Glutamatergic neuron (in vitro differentiated cells): ENCODE measurements around the gene STARD3. TPM values are rescaled to one million over a fixed set of nuclear protein-coding genes. Genes with fewer than 3 reads are reported as not detected.
A peak's percentile ranks its signal among the peaks of the same experiment; 100 is the strongest.

Source experiments
- DNase-seq: peaks from one replicate; pipeline ENCODE4 v3.0.0; 2022
- H3K27ac Mint-ChIP-seq: one replicate; pipeline ENCODE4 v1.8.0; 2020; ENCODE audit warnings: mild to moderate bottlenecking, mixed read lengths, inconsistent platforms; ENCODE audit not compliant: unreplicated experiment
- H3K27me3 Mint-ChIP-seq: one replicate; pipeline ENCODE4 v1.8.0; 2020; ENCODE audit warnings: mild to moderate bottlenecking, moderate library complexity, mixed read lengths, inconsistent platforms; ENCODE audit not compliant: unreplicated experiment
- H3K36me3 Mint-ChIP-seq: one replicate; pipeline ENCODE4 v1.8.0; 2020; ENCODE audit warnings: mild to moderate bottlenecking, mixed read lengths, inconsistent platforms; ENCODE audit not compliant: unreplicated experiment
- H3K4me1 Mint-ChIP-seq: one replicate; pipeline ENCODE4 v1.8.0; 2020; ENCODE audit warnings: mild to moderate bottlenecking, low read depth, mixed read lengths, inconsistent platforms; ENCODE audit not compliant: unreplicated experiment
- H3K4me3 Mint-ChIP-seq: one replicate; pipeline ENCODE4 v1.8.0; 2020; ENCODE audit warnings: mild to moderate bottlenecking, mixed read lengths, inconsistent platforms; ENCODE audit not compliant: unreplicated experiment
- H3K9me3 Mint-ChIP-seq: one replicate; pipeline ENCODE4 v1.8.0; 2020; ENCODE audit warnings: mild to moderate bottlenecking, moderate library complexity, mixed read lengths, inconsistent platforms; ENCODE audit not compliant: unreplicated experiment
- total RNA-seq: library from RNA; stranded (reverse); fragmentation: NEBNext Ultra II Directional; extraction: Animal tissue kit (Norgen Biotek cat#: 25700); gene quantifications from one replicate; pipeline ENCODE4 v1.2.1, GENCODE V29; 2021; ENCODE audit not compliant: unreplicated experiment
- TF ChIP-seq, protein P1 (sequence below): fragments of 200-600 bp; sonication (generic); IDR thresholded peaks from one replicate; pipeline ENCODE4 v1.5.0; 2021; ENCODE audit not compliant: partially characterized antibody, unreplicated experiment

Gene STARD3
- total RNA-seq, 1 donor from 2014 or later, result 48.0 TPM

DNA sequence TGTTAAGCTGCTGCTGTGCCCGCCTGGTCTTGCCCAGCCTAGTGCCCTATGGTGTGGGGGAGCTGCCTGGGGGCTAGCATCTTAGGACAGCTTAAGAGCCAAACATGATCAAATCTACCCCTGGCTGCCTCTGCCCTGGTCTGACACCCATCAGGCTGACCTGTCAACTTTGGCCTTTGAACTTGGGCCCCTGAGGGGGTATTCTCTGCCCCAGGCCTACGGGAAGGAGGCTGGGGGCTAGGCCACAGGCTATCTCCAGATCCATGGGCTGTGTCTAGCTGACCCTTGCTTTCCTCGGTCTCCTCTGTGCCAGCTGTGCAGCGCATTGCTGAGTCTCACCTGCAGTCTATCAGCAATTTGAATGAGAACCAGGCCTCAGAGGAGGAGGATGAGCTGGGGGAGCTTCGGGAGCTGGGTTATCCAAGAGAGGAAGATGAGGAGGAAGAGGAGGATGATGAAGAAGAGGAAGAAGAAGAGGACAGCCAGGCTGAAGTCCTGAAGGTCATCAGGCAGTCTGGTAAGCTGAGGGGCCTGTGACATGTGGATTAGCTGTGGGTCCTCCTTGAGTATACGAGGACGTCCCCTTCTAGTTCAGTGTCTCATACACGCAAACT is 3.3 kb upstream of the STARD3 start:
- Mint-ChIP-seq H3K27me3 (peaks cover 13% of the 10 kb centered on the region), H3K9me3 (peaks cover 7% of the 10 kb centered on the region), H3K4me3 (no peak overlapping the region), H3K4me1 (peaks cover 11% of the 10 kb centered on the region), H3K27ac (no peak overlapping the region), H3K36me3 (no peaks in the 10 kb centered on the region)
- TF ChIP-seq, protein P1, sequence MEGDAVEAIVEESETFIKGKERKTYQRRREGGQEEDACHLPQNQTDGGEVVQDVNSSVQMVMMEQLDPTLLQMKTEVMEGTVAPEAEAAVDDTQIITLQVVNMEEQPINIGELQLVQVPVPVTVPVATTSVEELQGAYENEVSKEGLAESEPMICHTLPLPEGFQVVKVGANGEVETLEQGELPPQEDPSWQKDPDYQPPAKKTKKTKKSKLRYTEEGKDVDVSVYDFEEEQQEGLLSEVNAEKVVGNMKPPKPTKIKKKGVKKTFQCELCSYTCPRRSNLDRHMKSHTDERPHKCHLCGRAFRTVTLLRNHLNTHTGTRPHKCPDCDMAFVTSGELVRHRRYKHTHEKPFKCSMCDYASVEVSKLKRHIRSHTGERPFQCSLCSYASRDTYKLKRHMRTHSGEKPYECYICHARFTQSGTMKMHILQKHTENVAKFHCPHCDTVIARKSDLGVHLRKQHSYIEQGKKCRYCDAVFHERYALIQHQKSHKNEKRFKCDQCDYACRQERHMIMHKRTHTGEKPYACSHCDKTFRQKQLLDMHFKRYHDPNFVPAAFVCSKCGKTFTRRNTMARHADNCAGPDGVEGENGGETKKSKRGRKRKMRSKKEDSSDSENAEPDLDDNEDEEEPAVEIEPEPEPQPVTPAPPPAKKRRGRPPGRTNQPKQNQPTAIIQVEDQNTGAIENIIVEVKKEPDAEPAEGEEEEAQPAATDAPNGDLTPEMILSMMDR, result no peak
- DNase-seq, result no peak

DNA sequence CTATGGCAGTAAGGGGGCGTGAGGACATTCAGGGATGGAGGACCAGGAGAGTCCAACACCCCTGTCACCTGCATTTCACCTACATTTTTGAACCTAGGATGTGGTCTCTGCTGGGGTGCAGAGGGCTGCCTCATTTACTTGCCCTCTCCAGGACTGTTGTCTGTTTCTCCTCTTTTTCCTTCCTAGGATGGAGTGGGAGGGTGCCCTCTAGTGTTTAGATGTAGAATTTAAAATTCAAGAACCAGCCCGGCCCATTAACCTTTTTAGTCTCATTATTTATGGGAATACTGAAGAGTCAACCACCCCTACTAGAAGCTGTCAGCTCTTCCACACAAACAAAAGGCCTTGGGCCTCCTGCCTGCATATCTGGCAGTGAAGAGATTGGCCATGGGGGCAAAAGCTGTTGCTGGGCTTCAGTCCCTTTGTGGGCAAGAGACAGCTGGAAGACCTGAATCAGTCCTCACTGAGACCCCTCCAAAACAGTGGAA is 2.5 kb upstream of the STARD3 start:
- peaks cover 7% of the 10 kb centered on the region for H3K9me3 Mint-ChIP-seq
- no peak for DNase-seq
- H3K27me3 Mint-ChIP-seq, result peaks cover 13% of the 10 kb centered on the region
- peaks cover 11% of the 10 kb centered on the region for H3K4me1 Mint-ChIP-seq
- no peak overlapping the region for H3K27ac Mint-ChIP-seq
- no peak overlapping the region for H3K4me3 Mint-ChIP-seq
- H3K36me3 Mint-ChIP-seq, result no peaks in the 10 kb centered on the region
- TF ChIP-seq, protein P1, result peak; percentile 83

DNA sequence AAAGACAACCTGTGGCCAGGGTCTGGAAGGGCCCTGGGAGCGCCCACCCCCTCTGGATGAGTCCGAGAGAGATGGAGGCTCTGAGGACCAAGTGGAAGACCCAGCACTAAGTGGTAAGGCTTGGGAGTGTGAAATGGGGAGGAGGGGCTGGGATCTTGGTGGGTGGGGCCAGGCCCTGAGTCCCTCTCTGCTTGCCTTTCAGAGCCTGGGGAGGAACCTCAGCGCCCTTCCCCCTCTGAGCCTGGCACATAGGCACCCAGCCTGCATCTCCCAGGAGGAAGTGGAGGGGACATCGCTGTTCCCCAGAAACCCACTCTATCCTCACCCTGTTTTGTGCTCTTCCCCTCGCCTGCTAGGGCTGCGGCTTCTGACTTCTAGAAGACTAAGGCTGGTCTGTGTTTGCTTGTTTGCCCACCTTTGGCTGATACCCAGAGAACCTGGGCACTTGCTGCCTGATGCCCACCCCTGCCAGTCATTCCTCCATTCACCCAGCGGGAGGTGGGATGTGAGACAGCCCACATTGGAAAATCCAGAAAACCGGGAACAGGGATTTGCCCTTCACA is 1.2 kb upstream of the STARD3 start:
- Mint-ChIP-seq H3K27me3 (peaks cover 8% of the 10 kb centered on the region), H3K27ac (no peak overlapping the region), H3K4me3 (no peak overlapping the region), H3K36me3 (no peaks in the 10 kb centered on the region), H3K4me1 (peaks cover 11% of the 10 kb centered on the region), H3K9me3 (peaks cover 7% of the 10 kb centered on the region)
- DNase-seq, result no peak
- TF ChIP-seq, protein P1, result no peak

DNA sequence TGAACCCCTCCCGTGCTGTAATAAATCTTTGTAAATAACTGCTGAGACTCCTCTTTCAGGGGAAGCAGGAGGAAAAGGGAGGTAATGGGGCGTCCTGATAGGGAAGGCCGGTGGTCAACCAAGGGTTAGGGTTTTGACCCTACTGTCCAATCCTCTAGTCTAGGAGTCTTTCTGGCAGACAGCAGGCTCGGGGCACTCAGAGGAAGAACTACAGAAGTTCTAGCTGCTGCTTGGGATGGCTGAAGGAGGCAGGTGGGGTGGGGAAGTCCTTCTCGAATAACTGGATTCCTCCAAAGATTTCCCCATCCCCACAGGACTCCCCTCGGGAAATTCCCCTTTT is 387 bp upstream of the STARD3 start:
- Mint-ChIP-seq H3K27me3 (peaks cover 5% of the 10 kb centered on the region), H3K36me3 (no peaks in the 10 kb centered on the region), H3K4me3 (peak overlapping the region; percentile 96), H3K27ac (no peak overlapping the region), H3K4me1 (peaks cover 9% of the 10 kb centered on the region), H3K9me3 (peaks cover 5% of the 10 kb centered on the region)
- TF ChIP-seq, protein P1, result no peak
- DNase-seq, result no peak

DNA sequence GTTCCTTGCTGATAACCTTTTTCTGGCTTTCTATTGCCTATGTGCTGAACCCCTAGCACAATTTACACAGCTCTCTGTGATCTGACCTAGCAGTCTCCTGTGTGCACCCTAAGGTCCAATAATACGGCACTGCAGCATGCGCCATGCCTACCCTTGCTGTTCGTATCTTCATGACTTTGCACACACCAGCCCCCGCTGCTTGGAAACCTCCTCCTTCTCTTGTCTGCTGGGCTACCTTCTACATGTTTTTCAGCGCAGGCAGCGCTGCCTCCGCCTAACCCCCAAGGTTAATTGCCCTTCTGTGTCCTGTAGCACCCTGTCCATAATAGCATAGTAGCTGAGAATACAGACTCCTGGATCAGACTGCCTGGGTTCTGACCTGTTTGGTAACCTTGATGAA is 1.4 kb downstream of the STARD3 start:
- peak overlapping the region; percentile 96 for H3K4me3 Mint-ChIP-seq
- H3K9me3 Mint-ChIP-seq, result peaks cover 7% of the 10 kb centered on the region
- H3K27me3 Mint-ChIP-seq, result peaks cover 7% of the 10 kb centered on the region
- H3K27ac Mint-ChIP-seq, result no peak overlapping the region
- peaks cover 9% of the 10 kb centered on the region for H3K4me1 Mint-ChIP-seq
- no peak for DNase-seq
- H3K36me3 Mint-ChIP-seq, result no peaks in the 10 kb centered on the region
- TF ChIP-seq, protein P1, result no peak
